22Rv1 (cell line): ENCODE measurements around the gene PNPLA7.
"Not testable (repeated sequence)": the region's sequence is repeated elsewhere in the genome, so short reads cannot be mapped to it uniquely, and the experiment has no call there.

Source experiments
- H3K27ac ChIP-seq: fragments of 450-650 bp; 2 replicates; pipeline ENCODE4 v1.5.1; 2017
- ZFX ChIP-seq: fragments of 450-650 bp; IDR thresholded peaks from 2 replicates; pipeline ENCODE4 v1.6.1; 2017; ENCODE audit warnings: antibody characterized with exemption, borderline replicate concordance
- TF ChIP-seq, protein P1 (sequence below): fragments of 450-650 bp; IDR thresholded peaks from 2 replicates; pipeline ENCODE4 v1.5.1; 2017; ENCODE audit warnings: mild to moderate bottlenecking

The PNPLA7 gene

DNA sequence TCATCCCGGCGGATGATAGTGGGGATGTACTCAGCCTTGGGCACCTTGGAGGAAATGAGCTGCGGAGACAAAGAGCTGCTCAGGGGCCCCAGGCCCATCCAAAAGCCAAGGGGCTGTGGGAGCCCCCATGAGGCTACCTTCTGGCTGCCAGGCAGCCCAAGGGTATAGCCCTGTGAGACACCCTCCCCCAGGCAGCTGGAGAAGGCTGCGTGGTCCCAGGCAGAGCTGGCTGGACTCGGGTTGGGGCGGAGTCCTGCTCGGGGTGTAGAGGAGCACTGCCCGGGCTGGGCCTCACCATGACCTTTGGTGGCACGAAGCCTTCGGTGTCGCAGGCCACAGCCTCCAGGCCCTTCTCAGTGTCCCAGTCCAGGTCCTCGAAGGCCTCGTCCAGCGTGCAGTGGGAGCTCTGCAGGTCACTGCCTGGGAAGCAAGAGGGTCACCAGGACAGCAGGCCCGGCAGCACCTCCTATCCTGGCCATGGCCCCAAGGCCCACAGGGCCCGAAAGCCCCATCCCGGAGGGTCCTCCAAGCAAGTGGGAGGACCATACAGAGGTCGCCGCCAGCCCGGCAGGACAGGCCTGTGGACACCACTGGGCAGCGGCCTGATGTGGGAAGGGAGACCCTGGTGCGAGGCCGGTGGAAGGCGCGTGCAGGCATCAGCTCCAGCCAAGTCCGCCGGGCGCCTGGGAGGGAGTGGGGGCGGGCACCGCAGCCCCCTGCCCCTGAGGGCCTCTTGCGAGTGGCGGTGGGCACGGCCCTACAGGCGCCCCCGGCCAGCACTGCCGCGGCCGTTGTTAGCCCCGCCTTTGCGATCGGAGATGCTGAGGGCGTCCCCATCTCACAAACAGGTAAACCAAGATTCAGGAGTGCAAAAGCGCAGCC is 97.2 kb downstream of the PNPLA7 start:
- TF ChIP-seq, protein P1, sequence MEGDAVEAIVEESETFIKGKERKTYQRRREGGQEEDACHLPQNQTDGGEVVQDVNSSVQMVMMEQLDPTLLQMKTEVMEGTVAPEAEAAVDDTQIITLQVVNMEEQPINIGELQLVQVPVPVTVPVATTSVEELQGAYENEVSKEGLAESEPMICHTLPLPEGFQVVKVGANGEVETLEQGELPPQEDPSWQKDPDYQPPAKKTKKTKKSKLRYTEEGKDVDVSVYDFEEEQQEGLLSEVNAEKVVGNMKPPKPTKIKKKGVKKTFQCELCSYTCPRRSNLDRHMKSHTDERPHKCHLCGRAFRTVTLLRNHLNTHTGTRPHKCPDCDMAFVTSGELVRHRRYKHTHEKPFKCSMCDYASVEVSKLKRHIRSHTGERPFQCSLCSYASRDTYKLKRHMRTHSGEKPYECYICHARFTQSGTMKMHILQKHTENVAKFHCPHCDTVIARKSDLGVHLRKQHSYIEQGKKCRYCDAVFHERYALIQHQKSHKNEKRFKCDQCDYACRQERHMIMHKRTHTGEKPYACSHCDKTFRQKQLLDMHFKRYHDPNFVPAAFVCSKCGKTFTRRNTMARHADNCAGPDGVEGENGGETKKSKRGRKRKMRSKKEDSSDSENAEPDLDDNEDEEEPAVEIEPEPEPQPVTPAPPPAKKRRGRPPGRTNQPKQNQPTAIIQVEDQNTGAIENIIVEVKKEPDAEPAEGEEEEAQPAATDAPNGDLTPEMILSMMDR: no peak
- no peak overlapping the region for H3K27ac ChIP-seq

DNA sequence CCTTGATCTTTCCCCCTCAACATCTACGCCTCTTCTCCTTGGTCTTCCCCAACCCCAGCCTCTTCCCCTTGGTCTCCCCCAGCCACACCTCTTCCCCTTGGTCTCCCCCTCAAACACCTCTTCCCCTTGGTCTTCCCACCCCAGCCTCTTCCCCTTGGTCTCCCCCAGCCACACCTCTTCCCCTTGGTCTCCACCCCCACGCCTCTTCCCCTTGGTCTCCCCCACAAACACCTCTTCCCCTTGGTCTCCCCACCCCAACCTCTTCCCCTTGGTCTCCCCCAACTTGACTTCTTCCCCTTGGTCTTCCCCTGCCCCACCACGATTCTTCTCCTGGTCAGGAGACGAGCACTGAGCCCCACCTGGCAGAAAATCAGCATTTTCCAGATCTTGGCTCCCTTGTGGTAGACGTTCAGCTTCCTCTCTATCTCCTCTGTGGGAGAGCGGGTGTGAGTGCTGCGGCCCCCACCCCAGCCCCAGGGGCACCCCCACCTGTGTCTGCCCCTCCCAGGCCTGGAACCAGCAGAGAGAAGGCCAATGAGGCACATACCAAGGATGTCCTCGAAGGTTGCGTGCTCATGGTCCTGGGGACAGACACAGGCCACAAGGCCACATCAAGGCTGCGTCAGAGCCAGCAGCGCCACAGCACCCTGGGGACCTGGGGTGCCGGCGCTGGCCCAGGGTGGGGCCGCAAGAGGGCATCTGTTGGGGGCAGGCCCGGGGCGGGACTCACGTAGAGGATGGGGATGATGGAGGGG is 98.0 kb downstream of the PNPLA7 start:
- H3K27ac ChIP-seq: no peak overlapping the region
- TF ChIP-seq, protein P1: no peak
- no peak for TF ChIP-seq ZFX

DNA sequence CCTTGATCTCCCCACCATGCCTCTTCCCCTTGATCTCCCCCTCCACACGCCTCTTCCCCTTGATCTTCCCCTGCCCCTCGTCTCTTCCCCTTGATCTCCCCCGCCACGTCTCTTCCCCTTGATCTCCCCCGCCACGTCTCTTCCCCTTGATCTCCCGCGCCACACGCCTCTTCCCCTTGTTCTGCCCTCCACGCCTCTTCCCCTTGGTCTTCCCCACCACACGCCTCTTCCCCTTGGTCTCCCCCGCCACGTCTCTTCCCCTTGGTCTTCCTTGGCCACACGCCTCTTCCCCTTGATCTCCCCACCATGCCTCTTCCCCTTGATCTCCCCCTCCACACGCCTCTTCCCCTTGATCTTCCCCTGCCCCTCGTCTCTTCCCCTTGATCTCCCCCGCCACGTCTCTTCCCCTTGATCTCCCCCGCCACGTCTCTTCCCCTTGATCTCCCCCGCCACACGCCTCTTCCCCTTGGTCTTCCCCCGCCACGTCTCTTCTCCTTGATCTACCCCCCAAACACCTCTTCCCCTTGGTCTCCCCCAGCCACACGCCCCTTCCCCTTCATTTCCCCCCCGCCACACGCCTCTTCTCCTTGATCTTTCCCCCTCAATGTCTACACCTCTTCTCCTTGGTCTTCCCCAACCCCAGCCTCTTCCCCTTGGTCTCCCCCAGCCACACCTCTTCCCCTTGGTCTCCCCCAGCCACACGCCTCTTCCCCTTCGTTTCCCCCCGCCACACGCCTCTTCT is 98.8 kb downstream of the PNPLA7 start:
- not testable (repeated sequence) for H3K27ac ChIP-seq

DNA sequence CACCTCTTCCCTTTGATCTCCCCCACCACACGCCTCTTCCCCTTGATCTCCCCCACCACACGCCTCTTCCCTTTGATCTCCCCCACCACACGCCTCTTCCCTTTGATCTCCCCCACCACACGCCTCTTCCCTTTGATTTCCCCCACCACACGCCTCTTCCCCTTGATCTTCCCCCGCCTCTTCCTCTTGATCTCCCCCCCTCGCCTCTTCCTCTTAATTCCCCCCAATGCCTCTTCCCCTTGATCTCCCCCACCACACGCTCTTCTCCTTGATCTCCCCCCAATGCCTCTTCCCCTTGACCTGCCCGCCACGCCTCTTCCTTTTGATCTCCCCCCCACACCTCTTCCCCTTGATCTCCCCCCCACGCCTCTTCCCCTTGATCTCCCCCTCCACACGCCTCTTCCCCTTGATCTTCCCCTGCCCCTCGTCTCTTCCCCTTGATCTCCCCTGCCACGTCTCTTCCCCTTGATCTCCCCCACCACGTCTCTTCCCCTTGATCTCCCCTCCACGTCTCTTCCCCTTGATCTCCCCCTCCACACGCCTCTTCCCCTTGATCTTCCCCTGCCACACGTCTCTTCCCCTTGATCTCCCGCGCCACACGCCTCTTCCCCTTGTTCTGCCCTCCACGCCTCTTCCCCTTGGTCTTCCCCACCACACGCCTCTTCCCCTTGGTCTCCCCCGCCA is 99.5 kb downstream of the PNPLA7 start:
- H3K27ac ChIP-seq: not testable (repeated sequence)

DNA sequence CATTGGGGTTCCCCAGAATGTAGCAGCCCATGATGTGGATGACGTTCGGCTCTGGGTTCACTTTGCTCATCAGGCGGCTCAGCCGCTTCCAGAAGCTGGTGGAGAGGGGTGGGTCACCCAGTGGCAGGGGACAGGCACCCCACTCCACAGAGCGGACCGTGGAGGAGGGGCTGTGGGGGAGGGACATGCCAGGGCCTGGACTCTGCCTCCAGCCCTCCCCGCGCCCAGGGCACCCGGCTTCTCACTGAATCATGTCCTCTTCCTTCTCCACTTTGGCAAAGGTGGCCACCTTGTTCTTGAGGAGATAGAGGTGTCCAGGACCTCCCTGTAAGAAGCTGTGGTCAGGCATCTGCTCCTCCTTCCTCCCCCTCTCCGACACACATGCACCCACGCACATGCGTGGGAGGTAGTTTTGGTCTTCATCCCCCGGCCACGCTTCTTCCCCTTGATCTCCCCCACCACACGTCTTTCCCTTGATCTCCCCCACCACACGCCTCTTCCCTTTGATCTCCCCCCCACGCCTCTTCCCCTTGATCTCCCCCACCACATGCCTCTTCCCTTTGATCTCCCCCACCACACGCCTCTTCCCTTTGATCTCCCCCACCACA is 100.2 kb downstream of the PNPLA7 start:
- no peak overlapping the region for H3K27ac ChIP-seq
- TF ChIP-seq, protein P1: no peak
- no peak for TF ChIP-seq ZFX

DNA sequence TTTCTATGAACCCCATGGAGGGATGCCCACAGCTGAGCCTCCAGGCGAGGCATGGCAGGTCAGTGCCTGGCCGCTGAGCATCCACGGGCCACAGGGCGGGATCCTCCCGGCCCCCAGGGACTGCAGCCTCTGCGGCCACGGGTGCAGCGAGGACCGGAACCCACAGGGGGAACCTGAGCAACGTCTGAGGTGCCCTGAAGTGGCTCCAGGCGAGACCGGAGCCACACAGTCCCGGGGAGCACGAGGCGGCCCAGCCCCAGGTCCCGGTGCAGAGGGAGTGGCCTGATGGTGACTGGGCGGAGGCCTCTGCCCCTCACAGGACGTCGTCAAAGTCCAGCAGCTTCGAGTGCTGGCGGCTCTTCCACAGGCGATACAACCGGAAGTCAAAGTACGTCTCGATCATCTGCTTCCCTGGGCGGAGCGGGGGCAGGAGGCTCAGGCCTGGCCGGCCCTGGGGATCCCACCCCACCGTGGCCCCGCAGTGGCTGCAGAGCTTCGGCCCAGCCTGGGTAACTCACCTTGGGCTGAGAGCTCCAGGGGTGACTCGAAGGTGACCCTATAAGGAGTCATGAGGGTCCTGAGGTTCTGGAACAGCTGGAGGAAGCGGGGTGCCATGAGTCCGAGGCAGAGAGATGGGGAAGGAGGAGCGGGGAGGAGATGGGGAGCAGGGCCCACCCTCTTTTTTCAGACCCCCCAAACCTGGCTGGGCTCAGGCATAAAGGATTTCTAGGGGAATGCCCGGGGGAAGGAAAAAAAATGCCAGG is 100.9 kb downstream of the PNPLA7 start:
- H3K27ac ChIP-seq: no peak overlapping the region
- TF ChIP-seq ZFX: no peak

DNA sequence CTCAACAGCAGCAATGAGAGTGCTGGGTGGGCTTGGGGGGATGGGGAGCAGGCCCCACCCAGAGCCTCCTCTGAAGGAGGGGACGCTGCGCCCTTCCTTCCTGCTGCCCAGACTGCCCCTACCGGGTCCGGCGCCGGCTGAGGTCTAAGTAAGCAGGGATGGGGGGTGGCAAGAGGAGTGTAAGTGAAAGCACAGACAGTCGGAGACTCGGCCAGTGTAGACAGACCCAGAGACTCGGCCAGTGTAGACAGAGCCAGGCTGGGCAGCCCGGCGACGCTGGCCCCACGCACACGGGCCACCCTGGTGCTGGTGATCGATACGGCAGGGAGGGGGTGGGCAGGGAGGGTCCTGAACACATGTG is 101.6 kb downstream of the PNPLA7 start:
- no peak overlapping the region for H3K27ac ChIP-seq
- TF ChIP-seq, protein P1: no peak
- no peak for TF ChIP-seq ZFX
